PC-9 (cell line): ENCODE measurements around the gene CANX. TPM values are rescaled to one million over a fixed set of nuclear protein-coding genes. Genes with fewer than 3 reads are reported as not detected.

Experiments
- BruUV-seq: library from RNA; stranded (reverse); fragments of 400-500 nt; replicated peaks from 2 replicates; lab custom pipeline; 2021; lab: Mats Ljungman, UMichigan
- CTCF ChIA-PET: fragments of 300-600 bp; sonication (Branson Sonifier 250); formaldehyde crosslinking; loops from one replicate; lab custom pipeline; 2022; ENCODE audit warnings: antibody characterized with exemption; lab: Charles Lee
- POLR2A ChIA-PET: fragments of 300-600 bp; sonication (Branson Sonifier 250); formaldehyde crosslinking; loops from one replicate; lab custom pipeline; 2022; ENCODE audit warnings: antibody characterized with exemption; ENCODE audit not compliant: unreplicated experiment; lab: Charles Lee
- DNase-seq, 2 experiments: peaks; one replicate each; pipeline versions ENCODE4 v3.0.0 to v3.0.0-alpha.2; 2015 to 2022; ENCODE audit warnings: mixed read lengths in 1 of 2
- H2AFZ ChIP-seq: fragments of 200-600 bp; sonication (generic); 2 replicates; pipeline ENCODE4 v1.8.1; 2017; ENCODE audit warnings: antibody characterized with exemption
- H3F3A ChIP-seq: fragments of 200-600 bp; sonication (generic); 2 replicates; pipeline ENCODE4 v1.8.1; 2017; ENCODE audit warnings: antibody characterized with exemption, mild to moderate bottlenecking, low read depth; ENCODE audit not compliant: insufficient read depth
- H3K27ac ChIP-seq: fragments of 200-600 bp; sonication (generic); 2 replicates; pipeline ENCODE4 v1.6.1; 2016; ENCODE audit warnings: mixed run types
- H3K27me3 ChIP-seq: fragments of 200-600 bp; sonication (generic); 2 replicates; pipeline ENCODE4 v1.6.1; 2016; ENCODE audit warnings: low read depth, mixed run types; ENCODE audit not compliant: insufficient read depth
- H3K36me3 ChIP-seq: fragments of 200-600 bp; sonication (generic); 2 replicates; pipeline ENCODE4 v1.6.1; 2016; ENCODE audit warnings: low read depth, mixed run types
- H3K4me1 ChIP-seq: fragments of 200-600 bp; sonication (generic); replicated peaks from 2 replicates; pipeline ENCODE4 v1.6.1; 2016; ENCODE audit warnings: mixed run types; ENCODE audit not compliant: insufficient read depth
- H3K4me2 ChIP-seq: fragments of 200-600 bp; sonication (generic); 2 replicates; pipeline ENCODE4 v1.6.1; 2017; ENCODE audit warnings: mixed run types
- H3K4me3 ChIP-seq: fragments of 200-600 bp; sonication (generic); 2 replicates; pipeline ENCODE4 v1.6.1; 2016; ENCODE audit warnings: mixed run types
- H3K79me2 ChIP-seq: fragments of 200-600 bp; sonication (generic); 2 replicates; pipeline ENCODE4 v1.6.1; 2017; ENCODE audit warnings: low read depth, mixed run types
- H3K9me2 ChIP-seq: fragments of 200-600 bp; sonication (generic); 2 replicates; pipeline ENCODE4 v1.8.1; 2017; ENCODE audit warnings: mild to moderate bottlenecking; ENCODE audit not compliant: insufficient read depth
- H3K9me3 ChIP-seq: fragments of 200-600 bp; sonication (generic); 2 replicates; pipeline ENCODE4 v1.8.1; 2016; ENCODE audit warnings: low read depth; ENCODE audit not compliant: insufficient read depth
- H4K20me1 ChIP-seq: fragments of 200-600 bp; sonication (generic); 2 replicates; pipeline ENCODE4 v1.8.1; 2017; ENCODE audit not compliant: insufficient read depth
- CTCF ChIP-seq: fragments of 200-600 bp; sonication (generic); conservative IDR thresholded peaks from 2 replicates; pipeline ENCODE4 v1.6.1; 2017; ENCODE audit warnings: mixed run types, antibody characterized with exemption, mild to moderate bottlenecking, moderate library complexity
- EZH2 ChIP-seq: fragments of 200-600 bp; sonication (generic); IDR thresholded peaks from 2 replicates; pipeline ENCODE4 v1.8.0; 2017; ENCODE audit warnings: antibody characterized with exemption, low read depth
- intact Hi-C: fragments of 100-400 bp; cut with micrococcal nuclease; formaldehyde crosslinking; loops from one replicate; pipeline ENCODE4 v1.10.0; 2022; ENCODE audit not compliant: unreplicated experiment
- total RNA-seq: library from RNA; stranded (reverse); gene quantifications from 2 replicates; pipeline ENCODE4 v1.2.3, GENCODE V29; 2021

CANX gene
- total RNA-seq, 1 experiment from 2014 or later: 712 TPM

GRCh38 chr5:179697993-179698934, 503 bp upstream of the CANX start:
- H3K27me3 ChIP-seq: no peaks in the 10 kb centered on the region
- no peak for TF ChIP-seq CTCF
- TF ChIP-seq EZH2: no peak
- H3K79me2 ChIP-seq: peaks cover 50% of the 10 kb centered on the region

GRCh38 chr5:179699616-179700237, 960 bp downstream of the CANX start:
- Histone ChIP-seq H2AFZ (no peak overlapping the region), H3K27me3 (no peaks in the 10 kb centered on the region), H3K27ac (peak overlapping the region; percentile 84), H3K9me2 (no peaks in the 10 kb centered on the region), H3K4me3 (peak overlapping the region; percentile 89), H3F3A (peaks cover 10% of the 10 kb centered on the region; the same call in 1 of the 2 replicates), H4K20me1 (peaks cover 49% of the 10 kb centered on the region), H3K36me3 (peaks cover 26% of the 10 kb centered on the region), H3K4me1 (peaks cover 25% of the 10 kb centered on the region), H3K9me3 (no peaks in the 10 kb centered on the region), H3K4me2 (peak overlapping the region; percentile 89), H3K79me2 (peaks cover 65% of the 10 kb centered on the region)
- no TSS peak for BruUV-seq
- ChIA-PET CTCF (no interaction called here), POLR2A (interaction anchor here (0.6 kb wide), 1 partner anchor 37 kb away, joined by 9 read pairs; no protein-coding TSS in a partner anchor)
- intact Hi-C loops: loop anchor here (1.0 to 2.0 kb wide), 2 partner anchors 141 to 148 kb away; no protein-coding TSS in a partner anchor
- TF ChIP-seq CTCF: no peak
- no peak for TF ChIP-seq EZH2
- no peak for DNase-seq

More at GRCh38 chr5:179697993-179698934, 503 bp upstream of the CANX start:
- Histone ChIP-seq H3K36me3 (peaks cover 14% of the 10 kb centered on the region), H3F3A (peaks cover under 1% of the 10 kb centered on the region; the same call in 1 of the 2 replicates), H3K4me3 (peak overlapping the region; percentile 89), H4K20me1 (peaks cover 36% of the 10 kb centered on the region), H3K27ac (peak overlapping the region; percentile 91), H3K4me1 (peaks cover 25% of the 10 kb centered on the region), H2AFZ (peak overlapping the region; percentile 77), H3K9me3 (no peaks in the 10 kb centered on the region), H3K4me2 (peak overlapping the region; percentile 90), H3K9me2 (no peaks in the 10 kb centered on the region)
- ChIA-PET CTCF (no interaction called here), POLR2A (interaction anchor here (0.6 kb wide), 1 partner anchor 75 kb away, joined by 4 read pairs; the partner anchor contains the start of gene HNRNPH1)
- intact Hi-C loops: loop anchor here (1.0 to 2.0 kb wide), 4 partner anchors 20 to 139 kb away; partner anchors contain the start of genes HNRNPH1 and MAML1
- BruUV-seq: TSS peak; percentile 72
- DNase-seq: peak; percentile 96 to 100

GRCh38 chr5:179700401-179700918, 1.7 kb downstream of the CANX start:
- BruUV-seq: no TSS peak
- no peak overlapping the region for H2AFZ ChIP-seq
- peaks cover 56% of the 10 kb centered on the region for H4K20me1 ChIP-seq
- no peaks in the 10 kb centered on the region for H3K9me3 ChIP-seq
- peak overlapping the region; percentile 89 for H3K4me3 ChIP-seq
- POLR2A ChIA-PET: interaction anchor here (0.6 kb wide), 1 partner anchor 122 kb away, joined by 23 read pairs; no protein-coding TSS in a partner anchor
- intact Hi-C loops: no loop called here
- peaks cover 32% of the 10 kb centered on the region for H3K36me3 ChIP-seq
- peaks cover 10% of the 10 kb centered on the region; the same call in 1 of the 2 replicates for H3F3A ChIP-seq
- H3K4me2 ChIP-seq: peak overlapping the region; percentile 89
- H3K9me2 ChIP-seq: no peaks in the 10 kb centered on the region
- no peak for DNase-seq
- peaks cover 72% of the 10 kb centered on the region for H3K79me2 ChIP-seq
- no peaks in the 10 kb centered on the region for H3K27me3 ChIP-seq
- peak overlapping the region; percentile 84; the same call in 1 of the 2 replicates for H3K27ac ChIP-seq
- H3K4me1 ChIP-seq: peaks cover 25% of the 10 kb centered on the region
- no peak for TF ChIP-seq EZH2
- no peak for TF ChIP-seq CTCF
- CTCF ChIA-PET: interaction anchor here (0.8 kb wide), 1 partner anchor 39 kb away, joined by 3 read pairs; no protein-coding TSS in a partner anchor
